ENCODE data around the gene TPCN1. TPM values are rescaled to one million over a fixed set of nuclear protein-coding genes. Genes with fewer than 3 reads are reported as not detected.

Gene TPCN1
- total and polyA plus RNA-seq, 2 experiments from 2014 or later: 14.4 to 16.2 TPM

- no peaks in the 10 kb centered on the region for H3K27me3 ChIP-seq (ENCODE audit: insufficient read depth)
- Mint-ChIP-seq H3K36me3 (ENCODE audit: low read depth) (peaks cover 11% of the 10 kb centered on the region), H3K27ac (no peak overlapping the region), H3K27me3 (ENCODE audit: insufficient read depth, low read depth, poor library complexity) (peaks cover 8% of the 10 kb centered on the region), H3K9me3 (no peaks in the 10 kb centered on the region), H3K4me3 (no peak overlapping the region), H3K4me1 (peaks cover 4% of the 10 kb centered on the region; the same call in 1 of the 3 replicates)
- TF ChIP-seq EZH2 (IDR thresholded peaks at IDR 0.05; ENCODE audit: low read depth, unreplicated experiment) (no peak), ZNF331 (CRISPR knock-in tag; IDR thresholded peaks at IDR 0.05; ENCODE audit: low read depth) (no peak), NANOG (IDR thresholded peaks at IDR 0.05; ENCODE audit: borderline replicate concordance) (no peak), CREB1 (CRISPR knock-in tag; IDR thresholded peaks at IDR 0.05; ENCODE audit: low read depth) (no peak), POLR2AphosphoS5 (IDR thresholded peaks at IDR 0.05; ENCODE audit: low read depth) (no peak), EZH2phosphoT487 (IDR thresholded peaks at IDR 0.05; ENCODE audit: unreplicated experiment) (no peak), STAT1 (IDR thresholded peaks at IDR 0.05; ENCODE audit: unreplicated experiment) (no peak), JUNB (IDR thresholded peaks at IDR 0.05; ENCODE audit: unreplicated experiment) (no peak), ZNF114 (CRISPR knock-in tag; IDR thresholded peaks at IDR 0.05) (no peak)
- TF ChIP-seq, protein P1, sequence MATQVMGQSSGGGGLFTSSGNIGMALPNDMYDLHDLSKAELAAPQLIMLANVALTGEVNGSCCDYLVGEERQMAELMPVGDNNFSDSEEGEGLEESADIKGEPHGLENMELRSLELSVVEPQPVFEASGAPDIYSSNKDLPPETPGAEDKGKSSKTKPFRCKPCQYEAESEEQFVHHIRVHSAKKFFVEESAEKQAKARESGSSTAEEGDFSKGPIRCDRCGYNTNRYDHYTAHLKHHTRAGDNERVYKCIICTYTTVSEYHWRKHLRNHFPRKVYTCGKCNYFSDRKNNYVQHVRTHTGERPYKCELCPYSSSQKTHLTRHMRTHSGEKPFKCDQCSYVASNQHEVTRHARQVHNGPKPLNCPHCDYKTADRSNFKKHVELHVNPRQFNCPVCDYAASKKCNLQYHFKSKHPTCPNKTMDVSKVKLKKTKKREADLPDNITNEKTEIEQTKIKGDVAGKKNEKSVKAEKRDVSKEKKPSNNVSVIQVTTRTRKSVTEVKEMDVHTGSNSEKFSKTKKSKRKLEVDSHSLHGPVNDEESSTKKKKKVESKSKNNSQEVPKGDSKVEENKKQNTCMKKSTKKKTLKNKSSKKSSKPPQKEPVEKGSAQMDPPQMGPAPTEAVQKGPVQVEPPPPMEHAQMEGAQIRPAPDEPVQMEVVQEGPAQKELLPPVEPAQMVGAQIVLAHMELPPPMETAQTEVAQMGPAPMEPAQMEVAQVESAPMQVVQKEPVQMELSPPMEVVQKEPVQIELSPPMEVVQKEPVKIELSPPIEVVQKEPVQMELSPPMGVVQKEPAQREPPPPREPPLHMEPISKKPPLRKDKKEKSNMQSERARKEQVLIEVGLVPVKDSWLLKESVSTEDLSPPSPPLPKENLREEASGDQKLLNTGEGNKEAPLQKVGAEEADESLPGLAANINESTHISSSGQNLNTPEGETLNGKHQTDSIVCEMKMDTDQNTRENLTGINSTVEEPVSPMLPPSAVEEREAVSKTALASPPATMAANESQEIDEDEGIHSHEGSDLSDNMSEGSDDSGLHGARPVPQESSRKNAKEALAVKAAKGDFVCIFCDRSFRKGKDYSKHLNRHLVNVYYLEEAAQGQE (IDR thresholded peaks at IDR 0.05; ENCODE audit: unreplicated experiment): no peak
- TF ChIP-seq, protein P2, sequence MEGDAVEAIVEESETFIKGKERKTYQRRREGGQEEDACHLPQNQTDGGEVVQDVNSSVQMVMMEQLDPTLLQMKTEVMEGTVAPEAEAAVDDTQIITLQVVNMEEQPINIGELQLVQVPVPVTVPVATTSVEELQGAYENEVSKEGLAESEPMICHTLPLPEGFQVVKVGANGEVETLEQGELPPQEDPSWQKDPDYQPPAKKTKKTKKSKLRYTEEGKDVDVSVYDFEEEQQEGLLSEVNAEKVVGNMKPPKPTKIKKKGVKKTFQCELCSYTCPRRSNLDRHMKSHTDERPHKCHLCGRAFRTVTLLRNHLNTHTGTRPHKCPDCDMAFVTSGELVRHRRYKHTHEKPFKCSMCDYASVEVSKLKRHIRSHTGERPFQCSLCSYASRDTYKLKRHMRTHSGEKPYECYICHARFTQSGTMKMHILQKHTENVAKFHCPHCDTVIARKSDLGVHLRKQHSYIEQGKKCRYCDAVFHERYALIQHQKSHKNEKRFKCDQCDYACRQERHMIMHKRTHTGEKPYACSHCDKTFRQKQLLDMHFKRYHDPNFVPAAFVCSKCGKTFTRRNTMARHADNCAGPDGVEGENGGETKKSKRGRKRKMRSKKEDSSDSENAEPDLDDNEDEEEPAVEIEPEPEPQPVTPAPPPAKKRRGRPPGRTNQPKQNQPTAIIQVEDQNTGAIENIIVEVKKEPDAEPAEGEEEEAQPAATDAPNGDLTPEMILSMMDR (conservative IDR thresholded peaks at IDR 0.05; ENCODE audit: low read depth in 2 of 2): no peak
- TF ChIP-seq, protein P3, sequence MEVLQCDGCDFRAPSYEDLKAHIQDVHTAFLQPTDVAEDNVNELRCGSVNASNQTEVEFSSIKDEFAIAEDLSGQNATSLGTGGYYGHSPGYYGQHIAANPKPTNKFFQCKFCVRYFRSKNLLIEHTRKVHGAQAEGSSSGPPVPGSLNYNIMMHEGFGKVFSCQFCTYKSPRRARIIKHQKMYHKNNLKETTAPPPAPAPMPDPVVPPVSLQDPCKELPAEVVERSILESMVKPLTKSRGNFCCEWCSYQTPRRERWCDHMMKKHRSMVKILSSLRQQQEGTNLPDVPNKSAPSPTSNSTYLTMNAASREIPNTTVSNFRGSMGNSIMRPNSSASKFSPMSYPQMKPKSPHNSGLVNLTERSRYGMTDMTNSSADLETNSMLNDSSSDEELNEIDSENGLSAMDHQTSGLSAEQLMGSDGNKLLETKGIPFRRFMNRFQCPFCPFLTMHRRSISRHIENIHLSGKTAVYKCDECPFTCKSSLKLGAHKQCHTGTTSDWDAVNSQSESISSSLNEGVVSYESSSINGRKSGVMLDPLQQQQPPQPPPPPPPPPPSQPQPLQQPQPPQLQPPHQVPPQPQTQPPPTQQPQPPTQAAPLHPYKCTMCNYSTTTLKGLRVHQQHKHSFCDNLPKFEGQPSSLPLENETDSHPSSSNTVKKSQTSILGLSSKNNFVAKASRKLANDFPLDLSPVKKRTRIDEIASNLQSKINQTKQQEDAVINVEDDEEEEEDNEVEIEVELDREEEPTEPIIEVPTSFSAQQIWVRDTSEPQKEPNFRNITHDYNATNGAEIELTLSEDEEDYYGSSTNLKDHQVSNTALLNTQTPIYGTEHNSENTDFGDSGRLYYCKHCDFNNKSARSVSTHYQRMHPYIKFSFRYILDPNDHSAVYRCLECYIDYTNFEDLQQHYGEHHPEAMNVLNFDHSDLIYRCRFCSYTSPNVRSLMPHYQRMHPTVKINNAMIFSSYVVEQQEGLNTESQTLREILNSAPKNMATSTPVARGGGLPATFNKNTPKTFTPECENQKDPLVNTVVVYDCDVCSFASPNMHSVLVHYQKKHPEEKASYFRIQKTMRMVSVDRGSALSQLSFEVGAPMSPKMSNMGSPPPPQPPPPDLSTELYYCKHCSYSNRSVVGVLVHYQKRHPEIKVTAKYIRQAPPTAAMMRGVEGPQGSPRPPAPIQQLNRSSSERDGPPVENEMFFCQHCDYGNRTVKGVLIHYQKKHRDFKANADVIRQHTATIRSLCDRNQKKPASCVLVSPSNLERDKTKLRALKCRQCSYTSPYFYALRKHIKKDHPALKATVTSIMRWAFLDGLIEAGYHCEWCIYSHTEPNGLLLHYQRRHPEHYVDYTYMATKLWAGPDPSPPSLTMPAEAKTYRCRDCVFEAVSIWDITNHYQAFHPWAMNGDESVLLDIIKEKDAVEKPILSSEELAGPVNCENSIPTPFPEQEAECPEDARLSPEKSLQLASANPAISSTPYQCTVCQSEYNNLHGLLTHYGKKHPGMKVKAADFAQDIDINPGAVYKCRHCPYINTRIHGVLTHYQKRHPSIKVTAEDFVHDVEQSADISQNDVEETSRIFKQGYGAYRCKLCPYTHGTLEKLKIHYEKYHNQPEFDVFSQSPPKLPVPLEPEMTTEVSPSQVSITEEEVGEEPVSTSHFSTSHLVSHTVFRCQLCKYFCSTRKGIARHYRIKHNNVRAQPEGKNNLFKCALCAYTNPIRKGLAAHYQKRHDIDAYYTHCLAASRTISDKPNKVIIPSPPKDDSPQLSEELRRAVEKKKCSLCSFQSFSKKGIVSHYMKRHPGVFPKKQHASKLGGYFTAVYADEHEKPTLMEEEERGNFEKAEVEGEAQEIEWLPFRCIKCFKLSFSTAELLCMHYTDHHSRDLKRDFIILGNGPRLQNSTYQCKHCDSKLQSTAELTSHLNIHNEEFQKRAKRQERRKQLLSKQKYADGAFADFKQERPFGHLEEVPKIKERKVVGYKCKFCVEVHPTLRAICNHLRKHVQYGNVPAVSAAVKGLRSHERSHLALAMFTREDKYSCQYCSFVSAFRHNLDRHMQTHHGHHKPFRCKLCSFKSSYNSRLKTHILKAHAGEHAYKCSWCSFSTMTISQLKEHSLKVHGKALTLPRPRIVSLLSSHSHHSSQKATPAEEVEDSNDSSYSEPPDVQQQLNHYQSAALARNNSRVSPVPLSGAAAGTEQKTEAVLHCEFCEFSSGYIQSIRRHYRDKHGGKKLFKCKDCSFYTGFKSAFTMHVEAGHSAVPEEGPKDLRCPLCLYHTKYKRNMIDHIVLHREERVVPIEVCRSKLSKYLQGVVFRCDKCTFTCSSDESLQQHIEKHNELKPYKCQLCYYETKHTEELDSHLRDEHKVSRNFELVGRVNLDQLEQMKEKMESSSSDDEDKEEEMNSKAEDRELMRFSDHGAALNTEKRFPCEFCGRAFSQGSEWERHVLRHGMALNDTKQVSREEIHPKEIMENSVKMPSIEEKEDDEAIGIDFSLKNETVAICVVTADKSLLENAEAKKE (CRISPR knock-in tag; IDR thresholded peaks at IDR 0.05): no peak
- TF ChIP-seq, protein P4, sequence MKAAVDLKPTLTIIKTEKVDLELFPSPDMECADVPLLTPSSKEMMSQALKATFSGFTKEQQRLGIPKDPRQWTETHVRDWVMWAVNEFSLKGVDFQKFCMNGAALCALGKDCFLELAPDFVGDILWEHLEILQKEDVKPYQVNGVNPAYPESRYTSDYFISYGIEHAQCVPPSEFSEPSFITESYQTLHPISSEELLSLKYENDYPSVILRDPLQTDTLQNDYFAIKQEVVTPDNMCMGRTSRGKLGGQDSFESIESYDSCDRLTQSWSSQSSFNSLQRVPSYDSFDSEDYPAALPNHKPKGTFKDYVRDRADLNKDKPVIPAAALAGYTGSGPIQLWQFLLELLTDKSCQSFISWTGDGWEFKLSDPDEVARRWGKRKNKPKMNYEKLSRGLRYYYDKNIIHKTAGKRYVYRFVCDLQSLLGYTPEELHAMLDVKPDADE (IDR thresholded peaks at IDR 0.05): no peak
- no peaks in the 10 kb centered on the region for H3K9me2 ChIP-seq (ENCODE audit: insufficient read depth)
- H3K36me3 ChIP-seq (ENCODE audit: insufficient read depth): 0 out of 2 replicates have a peak, but pooled peaks cover 4% of the 10 kb centered on the region
- H3K4me2 ChIP-seq: no peak overlapping the region
- no peak overlapping the region for H3K27ac ChIP-seq (ENCODE audit: low read depth)
- 0 out of 2 replicates have a peak, but pooled peaks cover 3% of the 10 kb centered on the region for H4K20me1 ChIP-seq (replicated peaks; ENCODE audit: insufficient read depth)
- H2AFZ ChIP-seq: no peak overlapping the region
- no peaks in the 10 kb centered on the region for H3F3A ChIP-seq (replicated peaks; ENCODE audit: low read depth)
- no peak for DNase-seq (ENCODE audit: low spot score)
- no peaks in the 10 kb centered on the region for H3K79me2 ChIP-seq (replicated peaks; ENCODE audit: insufficient read depth)
- no peak overlapping the region for H3K4me3 ChIP-seq
- no peaks in the 10 kb centered on the region; the same call in 1 of the 2 replicates for H3K4me1 ChIP-seq (ENCODE audit: insufficient read depth)
- peak; percentile 11; the same call in 2 of the 3 replicates for ATAC-seq
These were observed 24.7 kb upstream of the TPCN1 start for GRCh38 chr12:113196582-113196981.
